Left ventricle myocardium inferior (tissue), 1 donor: ENCODE data around the gene FRYL. TPM values are rescaled to one million over a fixed set of nuclear protein-coding genes. Genes with fewer than 3 reads are reported as not detected.

Experiments used
- DNase-seq: peaks from one replicate; pipeline ENCODE4 v3.0.0-alpha.2; 2020
- H3K27ac ChIP-seq: fragments of 200-600 bp; replicated peaks from 2 replicates; pipeline ENCODE4 v1.8.0; 2021
- H3K27me3 ChIP-seq: fragments of 200-600 bp; 2 replicates; pipeline ENCODE4 v1.8.0; 2021; ENCODE audit warnings: low read depth
- H3K36me3 ChIP-seq: fragments of 200-600 bp; 2 replicates; pipeline ENCODE4 v1.8.0; 2021
- H3K4me1 ChIP-seq: fragments of 200-600 bp; 2 replicates; pipeline ENCODE4 v1.8.0; 2021
- H3K4me3 ChIP-seq: fragments of 200-600 bp; 2 replicates; pipeline ENCODE4 v1.8.0; 2021; ENCODE audit warnings: mild to moderate bottlenecking, moderate library complexity
- H3K9me3 ChIP-seq: fragments of 200-600 bp; replicated peaks from 2 replicates; pipeline ENCODE4 v1.8.0; 2021
- CTCF ChIP-seq: fragments of 200-600 bp; IDR thresholded peaks from 2 replicates; pipeline ENCODE4 v1.8.0; 2021; ENCODE audit warnings: antibody characterized with exemption, mild to moderate bottlenecking, borderline replicate concordance
- intact Hi-C: fragments of 100-400 bp; cut with micrococcal nuclease; formaldehyde crosslinking; loops from one replicate; pipeline ENCODE4 v1.11.0; 2022
- total RNA-seq: library from RNA; stranded (reverse); fragmentation: NEBNext Ultra II Directional; extraction: Animal tissue kit (Norgen Biotek cat#: 25700); gene quantifications from one replicate; pipeline ENCODE4 v1.2.1, GENCODE V29; 2021
- donor health status: DM: no; HTN: yes; CAD: no; lungs with severe emphysema.

The FRYL gene
- total RNA-seq, 1 donor from 2014 or later: 33.2 TPM

- intact Hi-C loops: no loop called here
Observed at GRCh38 chr4:48781968-48782367, 1.9 kb upstream of the FRYL start.

GRCh38 chr4:48780865-48781214 is 761 bp upstream of the FRYL start:
- peaks cover 49% of the 10 kb centered on the region for H3K4me1 ChIP-seq
- H3K4me3 ChIP-seq: peak overlapping the region; percentile 97
- peak overlapping the region; percentile 95 for H3K27ac ChIP-seq
- TF ChIP-seq CTCF: no peak
- no peaks in the 10 kb centered on the region for H3K27me3 ChIP-seq
- DNase-seq: no peak
- H3K9me3 ChIP-seq: no peaks in the 10 kb centered on the region
- intact Hi-C loops: no loop called here
- H3K36me3 ChIP-seq: no peaks in the 10 kb centered on the region

More at GRCh38 chr4:48781968-48782367, 1.9 kb upstream of the FRYL start:
- no peak for TF ChIP-seq CTCF
- Histone ChIP-seq H3K4me1 (peaks cover 38% of the 10 kb centered on the region), H3K27me3 (no peaks in the 10 kb centered on the region), H3K4me3 (no peak overlapping the region), H3K9me3 (no peaks in the 10 kb centered on the region), H3K27ac (no peak overlapping the region), H3K36me3 (no peaks in the 10 kb centered on the region)
- DNase-seq: no peak

- no peak for TF ChIP-seq CTCF
- H3K4me1 ChIP-seq: peaks cover 64% of the 10 kb centered on the region
- no peaks in the 10 kb centered on the region for H3K36me3 ChIP-seq
- peak; percentile 77 for DNase-seq
- H3K27ac ChIP-seq: peak overlapping the region; percentile 95
- H3K4me3 ChIP-seq: peak overlapping the region; percentile 97
- H3K27me3 ChIP-seq: no peaks in the 10 kb centered on the region
- no peaks in the 10 kb centered on the region for H3K9me3 ChIP-seq
- intact Hi-C loops: loop anchor here (10.0 kb wide), 1 partner anchor 205 kb away; no protein-coding TSS in a partner anchor
Observed at GRCh38 chr4:48779095-48779997, 733 bp downstream of the FRYL start.

GRCh38 chr4:48778431-48779094 is 1.5 kb downstream of the FRYL start:
- DNase-seq: no peak
- Histone ChIP-seq H3K4me3 (peak overlapping the region; percentile 97), H3K27me3 (no peaks in the 10 kb centered on the region), H3K27ac (peak overlapping the region; percentile 95), H3K4me1 (peaks cover 72% of the 10 kb centered on the region), H3K36me3 (no peaks in the 10 kb centered on the region), H3K9me3 (no peaks in the 10 kb centered on the region)
- no peak for TF ChIP-seq CTCF
- intact Hi-C loops: loop anchor here (10.0 kb wide), 1 partner anchor 204 kb away; no protein-coding TSS in a partner anchor

GRCh38 chr4:48777739-48778138 is 2.3 kb downstream of the FRYL start:
- Histone ChIP-seq H3K27ac (peak overlapping the region; percentile 95), H3K4me1 (peaks cover 80% of the 10 kb centered on the region), H3K27me3 (no peaks in the 10 kb centered on the region), H3K4me3 (peak overlapping the region; percentile 97), H3K9me3 (no peaks in the 10 kb centered on the region), H3K36me3 (no peaks in the 10 kb centered on the region)
- TF ChIP-seq CTCF: no peak
- intact Hi-C loops: loop anchor here (10.0 kb wide), 1 partner anchor 203 kb away; no protein-coding TSS in a partner anchor
- no peak for DNase-seq
